MM.1S (cell line): ENCODE data around the gene TCL1B.
A peak's percentile ranks its signal among the peaks of the same experiment; 100 is the strongest.

Experiments used
- DNase-seq: peaks from one replicate; pipeline ENCODE4 v3.0.0-alpha.2; 2015
- H2AFZ ChIP-seq: fragments of 300-600 bp; sonication (generic); 2 replicates; pipeline ENCODE4 v1.6.0; 2016; ENCODE audit warnings: antibody characterized with exemption, low read length
- H3F3A ChIP-seq: fragments of 300-600 bp; sonication (generic); 2 replicates; pipeline ENCODE4 v1.6.1; 2016; ENCODE audit warnings: mild to moderate bottlenecking, antibody characterized with exemption, low read length, moderate library complexity, mixed read lengths; ENCODE audit not compliant: insufficient read depth
- H3K27ac ChIP-seq: fragments of 300-600 bp; sonication (generic); 2 replicates; pipeline ENCODE4 v1.5.1; 2016; ENCODE audit warnings: mild to moderate bottlenecking, low read length
- H3K27me3 ChIP-seq: fragments of 300-600 bp; sonication (generic); replicated peaks from 2 replicates; pipeline ENCODE4 v1.6.0; 2016; ENCODE audit warnings: low read length; ENCODE audit not compliant: insufficient read depth
- H3K36me3 ChIP-seq: fragments of 300-600 bp; sonication (generic); replicated peaks from 2 replicates; pipeline ENCODE4 v1.6.1; 2016; ENCODE audit warnings: mild to moderate bottlenecking, low read length, mixed read lengths; ENCODE audit not compliant: insufficient read depth
- H3K4me1 ChIP-seq: fragments of 300-600 bp; sonication (generic); 2 replicates; pipeline ENCODE4 v1.6.1; 2016; ENCODE audit warnings: low read length, mixed read lengths
- H3K4me2 ChIP-seq: fragments of 300-600 bp; sonication (generic); 2 replicates; pipeline ENCODE4 v1.6.0; 2016; ENCODE audit warnings: low read depth, low read length
- H3K4me3 ChIP-seq: fragments of 300-600 bp; sonication (generic); 2 replicates; pipeline ENCODE4 v1.5.1; 2016; ENCODE audit warnings: low read length, mixed read lengths
- H3K79me2 ChIP-seq: fragments of 300-600 bp; sonication (generic); 2 replicates; pipeline ENCODE4 v1.6.1; 2016; ENCODE audit warnings: mixed run types, low read length, mixed read lengths
- H3K9ac ChIP-seq: fragments of 300-600 bp; sonication (generic); 2 replicates; pipeline ENCODE4 v1.6.1; 2016; ENCODE audit warnings: low read length, mixed read lengths
- H3K9me2 ChIP-seq: fragments of 300-600 bp; sonication (generic); replicated peaks from 2 replicates; pipeline ENCODE4 v1.6.1; 2016; ENCODE audit warnings: mild to moderate bottlenecking, low read length, mixed read lengths; ENCODE audit not compliant: insufficient read depth
- H3K9me3 ChIP-seq: fragments of 300-600 bp; sonication (generic); replicated peaks from 2 replicates; pipeline ENCODE4 v1.6.1; 2016; ENCODE audit warnings: mild to moderate bottlenecking, low read length, mixed read lengths; ENCODE audit not compliant: insufficient read depth
- H4K20me1 ChIP-seq: fragments of 300-600 bp; sonication (generic); 2 replicates; pipeline ENCODE4 v1.6.1; 2016; ENCODE audit warnings: mild to moderate bottlenecking, low read length, moderate library complexity, mixed read lengths; ENCODE audit not compliant: insufficient read depth
- CTCF ChIP-seq: fragments of 300-600 bp; sonication (generic); IDR thresholded peaks from 2 replicates; pipeline ENCODE4 v1.5.1; 2016; ENCODE audit warnings: antibody characterized with exemption, low read length, mixed read lengths
- EZH2 ChIP-seq: fragments of 300-600 bp; sonication (generic); optimal IDR thresholded peaks from 2 replicates; pipeline ENCODE3; 2017; ENCODE audit warnings: low read depth, mild to moderate bottlenecking, antibody characterized with exemption, low read length, mixed read lengths
- EZH2phosphoT487 ChIP-seq: fragments of 300-600 bp; sonication (generic); IDR thresholded peaks from 2 replicates; pipeline ENCODE4 v1.6.1; 2018; ENCODE audit warnings: antibody characterized with exemption, low read length

Gene TCL1B

GRCh38 chr14:95683793-95684192 is 2.4 kb upstream of the TCL1B start:
- Histone ChIP-seq H3K27me3 (no peaks in the 10 kb centered on the region), H3K4me3 (no peak overlapping the region), H3F3A (no peaks in the 10 kb centered on the region), H3K79me2 (no peaks in the 10 kb centered on the region), H3K4me2 (no peak overlapping the region), H3K4me1 (no peaks in the 10 kb centered on the region), H4K20me1 (no peaks in the 10 kb centered on the region), H3K9ac (no peak overlapping the region), H3K9me3 (no peaks in the 10 kb centered on the region), H2AFZ (no peak overlapping the region), H3K27ac (no peak overlapping the region), H3K36me3 (no peaks in the 10 kb centered on the region), H3K9me2 (no peaks in the 10 kb centered on the region)
- DNase-seq: peak; percentile 9
- peak; percentile 64 for TF ChIP-seq CTCF
- TF ChIP-seq EZH2: no peak
- no peak for TF ChIP-seq EZH2phosphoT487

GRCh38 chr14:95686935-95687334 is 709 bp downstream of the TCL1B start:
- H3F3A ChIP-seq: no peaks in the 10 kb centered on the region
- H3K79me2 ChIP-seq: no peaks in the 10 kb centered on the region
- H3K9me2 ChIP-seq: no peaks in the 10 kb centered on the region
- no peaks in the 10 kb centered on the region for H3K36me3 ChIP-seq
- H3K4me3 ChIP-seq: no peak overlapping the region
- no peak overlapping the region for H3K27ac ChIP-seq
- no peaks in the 10 kb centered on the region for H3K9me3 ChIP-seq
- no peak for DNase-seq
- H3K27me3 ChIP-seq: no peaks in the 10 kb centered on the region; the same call in 1 of the 2 replicates
- H3K4me1 ChIP-seq: no peaks in the 10 kb centered on the region
- H3K9ac ChIP-seq: no peak overlapping the region
- H4K20me1 ChIP-seq: no peaks in the 10 kb centered on the region
- no peak overlapping the region for H2AFZ ChIP-seq
- H3K4me2 ChIP-seq: no peak overlapping the region
- TF ChIP-seq EZH2phosphoT487 (no peak), CTCF (no peak), EZH2 (no peak)

DNA sequence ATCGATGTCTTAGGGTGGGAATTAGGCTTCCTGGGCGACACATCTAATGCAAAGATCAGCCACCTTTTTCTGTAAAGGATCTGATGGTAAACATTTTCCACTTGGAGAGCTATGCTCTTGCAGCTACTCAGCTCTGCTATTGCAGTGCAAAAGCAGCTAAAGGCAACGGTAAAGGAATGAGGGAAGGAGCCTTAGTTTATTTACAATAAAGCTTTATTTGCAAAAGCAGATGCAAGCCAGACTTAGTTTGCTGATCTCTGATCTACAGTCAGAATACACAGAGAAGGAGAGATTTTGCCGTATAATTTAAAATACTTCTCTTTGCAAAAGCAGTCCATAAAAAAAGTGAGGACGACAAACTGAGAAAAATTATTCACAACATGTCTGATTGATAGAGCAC is 3.2 kb downstream of the TCL1B start:
- no peak overlapping the region for H2AFZ ChIP-seq
- TF ChIP-seq EZH2phosphoT487 (no peak), CTCF (no peak), EZH2 (no peak)
- no peak overlapping the region for H3K4me3 ChIP-seq
- H3F3A ChIP-seq: no peaks in the 10 kb centered on the region
- H3K27me3 ChIP-seq: no peaks in the 10 kb centered on the region; the same call in 1 of the 2 replicates
- no peak overlapping the region for H3K4me2 ChIP-seq
- no peak overlapping the region for H3K9ac ChIP-seq
- H3K4me1 ChIP-seq: no peaks in the 10 kb centered on the region
- H3K79me2 ChIP-seq: no peaks in the 10 kb centered on the region
- H3K9me2 ChIP-seq: no peaks in the 10 kb centered on the region
- H3K36me3 ChIP-seq: no peaks in the 10 kb centered on the region
- DNase-seq: no peak
- H3K27ac ChIP-seq: no peak overlapping the region
- H3K9me3 ChIP-seq: no peaks in the 10 kb centered on the region
- no peaks in the 10 kb centered on the region for H4K20me1 ChIP-seq
